Measurements from ENCODE around the gene UNC79. TPM values are rescaled to one million over a fixed set of nuclear protein-coding genes. Genes with fewer than 3 reads are reported as not detected.

UNC79 gene
- total RNA-seq, 4 donors from 2014 or later: under 0.01 to 0.23 (median 0.18) TPM

DNA sequence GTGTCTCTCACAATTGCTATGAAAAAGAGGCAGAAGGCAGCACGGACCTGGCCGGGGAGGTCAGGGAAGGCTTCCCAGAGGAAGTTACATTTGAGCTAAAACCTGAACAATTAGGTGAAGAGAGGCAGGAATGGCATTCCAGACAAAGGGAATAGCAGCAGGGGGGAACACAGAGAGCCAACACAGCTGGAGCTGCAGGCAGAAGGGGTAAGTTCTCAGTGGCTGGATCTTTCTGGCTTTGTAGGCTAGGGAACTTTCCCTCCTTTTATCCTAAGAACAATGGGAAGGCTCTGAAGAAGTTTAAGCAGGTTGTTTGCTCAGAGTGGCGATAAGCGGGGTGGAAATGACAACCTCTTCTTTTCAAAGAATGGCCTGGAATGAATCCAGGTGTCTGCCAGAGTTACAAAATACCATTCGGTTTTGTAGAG lies 257.5 kb downstream of the UNC79 start:
- no peak for DNase-seq (ENCODE audit: extremely low spot score)
- TF ChIP-seq POLR2AphosphoS5 (IDR thresholded peaks at IDR 0.05): no peak
- TF ChIP-seq, protein P1, sequence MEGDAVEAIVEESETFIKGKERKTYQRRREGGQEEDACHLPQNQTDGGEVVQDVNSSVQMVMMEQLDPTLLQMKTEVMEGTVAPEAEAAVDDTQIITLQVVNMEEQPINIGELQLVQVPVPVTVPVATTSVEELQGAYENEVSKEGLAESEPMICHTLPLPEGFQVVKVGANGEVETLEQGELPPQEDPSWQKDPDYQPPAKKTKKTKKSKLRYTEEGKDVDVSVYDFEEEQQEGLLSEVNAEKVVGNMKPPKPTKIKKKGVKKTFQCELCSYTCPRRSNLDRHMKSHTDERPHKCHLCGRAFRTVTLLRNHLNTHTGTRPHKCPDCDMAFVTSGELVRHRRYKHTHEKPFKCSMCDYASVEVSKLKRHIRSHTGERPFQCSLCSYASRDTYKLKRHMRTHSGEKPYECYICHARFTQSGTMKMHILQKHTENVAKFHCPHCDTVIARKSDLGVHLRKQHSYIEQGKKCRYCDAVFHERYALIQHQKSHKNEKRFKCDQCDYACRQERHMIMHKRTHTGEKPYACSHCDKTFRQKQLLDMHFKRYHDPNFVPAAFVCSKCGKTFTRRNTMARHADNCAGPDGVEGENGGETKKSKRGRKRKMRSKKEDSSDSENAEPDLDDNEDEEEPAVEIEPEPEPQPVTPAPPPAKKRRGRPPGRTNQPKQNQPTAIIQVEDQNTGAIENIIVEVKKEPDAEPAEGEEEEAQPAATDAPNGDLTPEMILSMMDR (IDR thresholded peaks at IDR 0.05): no peak
- no peak for TF ChIP-seq EP300 (IDR thresholded peaks at IDR 0.05)
- no peak for TF ChIP-seq POLR2A (IDR thresholded peaks at IDR 0.05; ENCODE audit: low read depth)
- intact Hi-C loops (cut with DNase I): no loop called here
- H3K4me3 ChIP-seq: no peak overlapping the region
- no peaks in the 10 kb centered on the region for H3K36me3 ChIP-seq
- H3K27ac ChIP-seq (replicated peaks in 1 of 4): no peak overlapping the region
- H3K4me1 ChIP-seq: no peaks in the 10 kb centered on the region
- H3K27me3 ChIP-seq: no peaks in the 10 kb centered on the region
- no peaks in the 10 kb centered on the region for H3K9me3 ChIP-seq
- 60% methylated on average over 5 of the region's 5 CpGs for WGBS

- Histone ChIP-seq H3K36me3 (no peaks in the 10 kb centered on the region), H3K9me3 (no peaks in the 10 kb centered on the region), H3K4me1 (no peaks in the 10 kb centered on the region), H3K4me3 (no peak overlapping the region), H3K27me3 (no peaks in the 10 kb centered on the region), H3K27ac (replicated peaks in 1 of 4) (no peak overlapping the region)
- TF ChIP-seq, protein P1 (IDR thresholded peaks at IDR 0.05): no peak
- TF ChIP-seq EP300 (IDR thresholded peaks at IDR 0.05) (no peak), POLR2AphosphoS5 (IDR thresholded peaks at IDR 0.05) (no peak)
- WGBS: 60% methylated on average over 4 of the region's 4 CpGs
- intact Hi-C loops (cut with DNase I): no loop called here
- DNase-seq (ENCODE audit: extremely low spot score): no peak
Measured at GRCh38 chr14:93688820-93689219, 258.1 kb downstream of the UNC79 start.

GRCh38 chr14:93690146-93690545 lies 259.4 kb downstream of the UNC79 start:
- TF ChIP-seq POLR2A (IDR thresholded peaks at IDR 0.05; ENCODE audit: low read depth): no peak
- TF ChIP-seq, protein P1 (IDR thresholded peaks at IDR 0.05): no peak
- TF ChIP-seq POLR2AphosphoS5 (IDR thresholded peaks at IDR 0.05): no peak
- no peak for TF ChIP-seq EP300 (IDR thresholded peaks at IDR 0.05)
- H3K36me3 ChIP-seq: no peaks in the 10 kb centered on the region
- H3K4me3 ChIP-seq: no peak overlapping the region
- no peaks in the 10 kb centered on the region for H3K9me3 ChIP-seq
- intact Hi-C loops (cut with DNase I): no loop called here
- H3K27me3 ChIP-seq: no peaks in the 10 kb centered on the region
- no peaks in the 10 kb centered on the region for H3K4me1 ChIP-seq
- DNase-seq (ENCODE audit: extremely low spot score): no peak
- H3K27ac ChIP-seq (replicated peaks in 1 of 4): no peak overlapping the region
- 84% methylated on average over 6 of the region's 6 CpGs for WGBS

GRCh38 chr14:93691042-93691780 lies 260.5 kb downstream of the UNC79 start:
- Histone ChIP-seq H3K27ac (replicated peaks in 1 of 4) (no peak overlapping the region), H3K4me1 (no peaks in the 10 kb centered on the region), H3K27me3 (no peaks in the 10 kb centered on the region), H3K9me3 (no peaks in the 10 kb centered on the region), H3K4me3 (no peak overlapping the region), H3K36me3 (no peaks in the 10 kb centered on the region)
- no peak for DNase-seq (ENCODE audit: extremely low spot score)
- whole genome bisulfite sequencing: 87% methylated on average over 16 of the region's 16 CpGs
- intact Hi-C loops (cut with DNase I): no loop called here
- TF ChIP-seq POLR2AphosphoS5 (IDR thresholded peaks at IDR 0.05) (no peak), POLR2A (IDR thresholded peaks at IDR 0.05; ENCODE audit: low read depth) (no peak), EP300 (IDR thresholded peaks at IDR 0.05) (no peak)
- TF ChIP-seq, protein P1 (IDR thresholded peaks at IDR 0.05): no peak

GRCh38 chr14:93693914-93694313 lies 263.2 kb downstream of the UNC79 start:
- Histone ChIP-seq H3K27me3 (no peaks in the 10 kb centered on the region), H3K4me3 (no peak overlapping the region), H3K36me3 (no peaks in the 10 kb centered on the region), H3K27ac (replicated peaks in 1 of 4) (no peak overlapping the region), H3K9me3 (peaks cover 0 to 10% (median 1%) of the 10 kb centered on the region in 4 donors), H3K4me1 (no peaks in the 10 kb centered on the region)
- intact Hi-C loops (cut with DNase I): no loop called here
- WGBS: 85% methylated on average over 6 of the region's 6 CpGs
- TF ChIP-seq, protein P1 (IDR thresholded peaks at IDR 0.05): no peak
- TF ChIP-seq POLR2A (IDR thresholded peaks at IDR 0.05; ENCODE audit: low read depth): no peak
- no peak for TF ChIP-seq EP300 (IDR thresholded peaks at IDR 0.05)
- TF ChIP-seq POLR2AphosphoS5 (IDR thresholded peaks at IDR 0.05): no peak
- peak; percentile 10 for DNase-seq (ENCODE audit: extremely low spot score)

Data from esophagus muscularis mucosa (tissue), 4 donors.